ENCODE measurements around the gene IMP3.

Gene IMP3

GRCh38 chr15:75616766-75617165, 23.3 kb downstream of the IMP3 start:
- TF ChIP-seq TCF12 (IDR thresholded peaks at IDR 0.05; ENCODE audit: low read depth) (no peak), CREB1 (IDR thresholded peaks at IDR 0.05; ENCODE audit: low read depth) (no peak), TAF1 (IDR thresholded peaks at IDR 0.05; ENCODE audit: low read depth) (no peak), EGR1 (IDR thresholded peaks at IDR 0.05) (no peak), ZBTB7A (IDR thresholded peaks at IDR 0.05; ENCODE audit: low read depth) (no peak), TEAD4 (IDR thresholded peaks at IDR 0.05) (no peak)

DNA sequence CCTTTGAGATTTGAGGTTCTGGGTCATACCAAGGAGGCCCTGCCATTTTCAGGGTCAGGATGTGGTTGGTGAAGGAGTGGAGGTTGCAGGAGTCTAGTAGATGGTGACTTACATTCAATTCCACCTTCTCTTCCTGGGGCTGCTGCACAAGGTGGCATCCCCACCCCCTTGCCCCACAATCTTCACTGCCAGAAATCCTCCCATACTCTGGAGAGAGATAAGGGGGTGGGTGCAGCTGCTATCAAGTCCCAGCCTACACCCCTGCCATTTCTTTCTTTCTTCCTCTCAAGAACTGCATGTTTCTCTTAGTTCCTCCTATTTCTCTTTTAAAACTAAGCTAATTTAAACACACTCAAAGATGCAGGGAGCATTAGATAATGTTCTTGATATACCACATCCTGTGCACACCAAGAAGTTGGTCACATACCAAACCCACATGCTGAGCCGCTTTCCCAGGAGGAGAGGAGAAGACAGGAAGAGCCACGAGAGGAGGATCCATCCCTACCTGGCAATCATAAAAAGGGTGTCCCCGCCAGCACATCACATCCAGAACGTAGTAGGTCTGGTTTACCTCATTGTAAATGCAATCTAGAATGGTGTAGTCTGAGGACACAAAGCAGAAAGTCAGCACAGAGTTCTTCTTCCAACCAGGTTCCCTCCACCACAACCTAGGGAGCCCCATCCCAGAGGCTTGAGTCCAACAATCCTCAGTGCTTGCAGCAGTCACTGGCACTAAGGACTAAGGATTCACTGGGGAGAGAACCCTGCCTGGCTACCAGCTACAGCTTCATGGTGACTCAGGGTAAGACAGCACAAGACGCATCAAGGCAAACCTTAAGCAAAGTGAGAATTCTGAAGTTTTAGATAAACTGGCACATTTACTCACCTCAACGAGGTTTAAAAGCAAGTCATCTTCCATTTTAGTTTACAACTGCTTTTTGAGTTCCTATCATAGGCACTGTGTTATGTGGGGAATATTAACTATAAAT, 33.0 kb downstream of the IMP3 start:
- TF ChIP-seq RAD21 (IDR thresholded peaks at IDR 0.05; ENCODE audit: low read depth) (no peak), FOXM1 (IDR thresholded peaks at IDR 0.05; ENCODE audit: borderline replicate concordance, low read depth) (no peak)

DNA sequence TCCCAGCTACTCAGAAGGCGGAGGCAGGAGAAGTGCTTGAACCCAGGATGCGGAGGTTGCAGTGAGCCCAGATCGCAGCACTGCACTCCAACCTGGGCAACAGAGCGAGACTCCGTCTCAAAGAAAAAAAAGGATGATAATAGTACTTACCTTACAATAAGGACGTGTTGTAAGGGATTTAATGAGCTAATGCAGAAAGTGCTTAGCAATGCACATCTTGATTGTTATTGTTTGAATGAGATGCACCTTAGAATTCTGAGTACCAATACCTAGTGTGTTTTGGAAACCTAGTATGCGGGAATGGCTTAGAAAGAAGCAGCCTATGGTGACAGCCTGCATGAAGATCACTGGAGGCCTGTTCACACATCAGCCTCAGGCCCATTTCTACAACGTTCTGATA, 34.0 kb downstream of the IMP3 start:
- TF ChIP-seq, protein P1, sequence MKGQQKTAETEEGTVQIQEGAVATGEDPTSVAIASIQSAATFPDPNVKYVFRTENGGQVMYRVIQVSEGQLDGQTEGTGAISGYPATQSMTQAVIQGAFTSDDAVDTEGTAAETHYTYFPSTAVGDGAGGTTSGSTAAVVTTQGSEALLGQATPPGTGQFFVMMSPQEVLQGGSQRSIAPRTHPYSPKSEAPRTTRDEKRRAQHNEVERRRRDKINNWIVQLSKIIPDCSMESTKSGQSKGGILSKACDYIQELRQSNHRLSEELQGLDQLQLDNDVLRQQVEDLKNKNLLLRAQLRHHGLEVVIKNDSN (IDR thresholded peaks at IDR 0.05): no peak
- no peak for TF ChIP-seq ZBTB7A (IDR thresholded peaks at IDR 0.05; ENCODE audit: low read depth)
- no peak for TF ChIP-seq REST (IDR thresholded peaks at IDR 0.05; ENCODE audit: low read depth)
- TF ChIP-seq TCF12 (IDR thresholded peaks at IDR 0.05; ENCODE audit: low read depth): no peak
- no peak for TF ChIP-seq FOXM1 (IDR thresholded peaks at IDR 0.05; ENCODE audit: borderline replicate concordance, low read depth)
- no peak for TF ChIP-seq CEBPB (IDR thresholded peaks at IDR 0.05)
- TF ChIP-seq EGR1 (IDR thresholded peaks at IDR 0.05): no peak
- no peak for TF ChIP-seq RAD21 (IDR thresholded peaks at IDR 0.05; ENCODE audit: low read depth)
- TF ChIP-seq YY1 (IDR thresholded peaks at IDR 0.05; ENCODE audit: low read depth): no peak
- TF ChIP-seq CREB1 (IDR thresholded peaks at IDR 0.05; ENCODE audit: low read depth): no peak
- no peak for TF ChIP-seq EP300 (IDR thresholded peaks at IDR 0.05; ENCODE audit: borderline replicate concordance)
- TF ChIP-seq TEAD4 (IDR thresholded peaks at IDR 0.05): no peak
- no peak for TF ChIP-seq NFIC (IDR thresholded peaks at IDR 0.05)
- TF ChIP-seq MAX (IDR thresholded peaks at IDR 0.05): no peak
- TF ChIP-seq TAF1 (IDR thresholded peaks at IDR 0.05; ENCODE audit: low read depth): no peak

GRCh38 chr15:75599401-75599800, 40.6 kb downstream of the IMP3 start:
- TF ChIP-seq MAX (IDR thresholded peaks at IDR 0.05): no peak
- TF ChIP-seq ZBTB7A (IDR thresholded peaks at IDR 0.05; ENCODE audit: low read depth): no peak
- no peak for TF ChIP-seq CREB1 (IDR thresholded peaks at IDR 0.05; ENCODE audit: low read depth)
- TF ChIP-seq YY1 (IDR thresholded peaks at IDR 0.05; ENCODE audit: low read depth): no peak
- TF ChIP-seq, protein P1 (IDR thresholded peaks at IDR 0.05): no peak
- no peak for TF ChIP-seq TEAD4 (IDR thresholded peaks at IDR 0.05)
- no peak for TF ChIP-seq TAF1 (IDR thresholded peaks at IDR 0.05; ENCODE audit: low read depth)
- TF ChIP-seq TCF12 (IDR thresholded peaks at IDR 0.05; ENCODE audit: low read depth): no peak
- no peak for TF ChIP-seq NFIC (IDR thresholded peaks at IDR 0.05)
- no peak for TF ChIP-seq FOXM1 (IDR thresholded peaks at IDR 0.05; ENCODE audit: borderline replicate concordance, low read depth)

DNA sequence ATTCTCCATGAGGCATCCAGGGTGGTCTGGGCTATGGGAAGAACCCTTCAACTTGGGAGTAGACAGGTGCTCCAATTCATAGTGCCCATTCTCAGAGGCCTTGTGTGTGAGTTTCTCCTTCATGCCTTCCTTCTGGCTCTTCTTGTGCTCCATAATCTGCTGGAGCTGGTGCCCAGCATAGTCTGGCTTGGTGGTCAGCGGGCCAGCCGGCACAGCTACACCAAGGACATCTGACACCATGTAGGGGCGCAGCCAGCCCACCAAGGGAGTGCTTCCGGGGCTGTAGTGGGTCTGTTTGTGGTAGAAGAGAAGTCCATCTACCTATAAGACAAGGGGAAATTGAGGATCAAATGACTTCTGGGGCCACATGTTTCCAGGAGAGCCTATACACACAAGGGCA, 41.7 kb downstream of the IMP3 start:
- no peak for TF ChIP-seq FOXM1 (IDR thresholded peaks at IDR 0.05; ENCODE audit: borderline replicate concordance, low read depth)
- TF ChIP-seq ZBTB7A (IDR thresholded peaks at IDR 0.05; ENCODE audit: low read depth): no peak
- TF ChIP-seq TAF1 (IDR thresholded peaks at IDR 0.05; ENCODE audit: low read depth): no peak
- TF ChIP-seq EP300 (IDR thresholded peaks at IDR 0.05; ENCODE audit: borderline replicate concordance): no peak
- no peak for TF ChIP-seq CEBPB (IDR thresholded peaks at IDR 0.05)
- TF ChIP-seq NFIC (IDR thresholded peaks at IDR 0.05): no peak
- no peak for TF ChIP-seq EGR1 (IDR thresholded peaks at IDR 0.05)
- TF ChIP-seq RAD21 (IDR thresholded peaks at IDR 0.05; ENCODE audit: low read depth): no peak
- no peak for TF ChIP-seq REST (IDR thresholded peaks at IDR 0.05; ENCODE audit: low read depth)
- TF ChIP-seq YY1 (IDR thresholded peaks at IDR 0.05; ENCODE audit: low read depth): no peak
- TF ChIP-seq, protein P1 (IDR thresholded peaks at IDR 0.05): no peak
- no peak for TF ChIP-seq TCF12 (IDR thresholded peaks at IDR 0.05; ENCODE audit: low read depth)
